Panc1 (cell line): Measurements from ENCODE around the gene CEP250. TPM values are rescaled to one million over a fixed set of nuclear protein-coding genes. Genes with fewer than 3 reads are reported as not detected.

ENCODE experiments used
- ATAC-seq: fragments of 200-7000 bp; cut with Tn5 transposase; 2 replicates; pipeline ENCODE4 v1.9.1; 2020; ENCODE audit warnings: mild to moderate bottlenecking, moderate library complexity
- BruUV-seq: library from RNA; stranded (reverse); fragments of 400-500 nt; replicated peaks from 2 replicates; lab custom pipeline; 2021; lab: Mats Ljungman, UMichigan
- CTCF ChIA-PET: fragments of 300-600 bp; sonication (Branson Sonifier 250); formaldehyde crosslinking; loops from one replicate; lab custom pipeline; 2022; ENCODE audit warnings: antibody characterized with exemption; lab: Charles Lee
- POLR2A ChIA-PET: fragments of 300-600 bp; sonication (Branson Sonifier 250); formaldehyde crosslinking; loops from one replicate; lab custom pipeline; 2022; ENCODE audit warnings: antibody characterized with exemption; lab: Charles Lee
- DNase-seq: peaks from one replicate; pipeline ENCODE4 v3.0.0-alpha.2; 2010; ENCODE audit warnings: low read depth, low spot score
- H3K27ac ChIP-seq: 2 replicates; pipeline ENCODE4 v1.5.1; 2011; ENCODE audit warnings: mild to moderate bottlenecking, low read length, inconsistent platforms
- H3K27me3 ChIP-seq: fragments of 200-500 bp; sonication (Bioruptor generic); 2 replicates; pipeline ENCODE4 v1.6.0; 2014; ENCODE audit warnings: low read length, inconsistent platforms; ENCODE audit not compliant: control insufficient read depth, insufficient read depth
- H3K36me3 ChIP-seq: fragments of 200-500 bp; sonication (Bioruptor generic); 2 replicates; pipeline ENCODE4 v1.5.1; 2014; ENCODE audit warnings: inconsistent platforms, mild to moderate bottlenecking, low read length, moderate library complexity; ENCODE audit not compliant: control insufficient read depth, insufficient read depth
- H3K4me1 ChIP-seq: 2 replicates; pipeline ENCODE4 v1.5.1; 2011; ENCODE audit warnings: inconsistent platforms, mild to moderate bottlenecking, low read length, moderate library complexity; ENCODE audit not compliant: control insufficient read depth, insufficient read depth
- H3K4me3 ChIP-seq, 2 experiments: 2 replicates each; pipeline ENCODE4 v1.5.1; 2011 to 2012; ENCODE audit warnings: low read depth in 2 of 2, low read length in 2 of 2, mild to moderate bottlenecking in 2 of 2, inconsistent platforms in 1 of 2, moderate library complexity in 1 of 2
- H3K9me3 ChIP-seq: fragments of 200-500 bp; sonication (Bioruptor generic); 2 replicates; pipeline ENCODE4 v1.5.1; 2014; ENCODE audit warnings: low read depth, mild to moderate bottlenecking, inconsistent platforms, low read length, moderate library complexity; ENCODE audit not compliant: control insufficient read depth, insufficient read depth
- CTCF ChIP-seq: fragments of 450-650 bp; IDR thresholded peaks from 2 replicates; pipeline ENCODE4 v1.5.1; 2017; ENCODE audit warnings: mild to moderate bottlenecking
- POLR2AphosphoS5 ChIP-seq: IDR thresholded peaks from 2 replicates; pipeline ENCODE4 v1.6.1; 2012; ENCODE audit warnings: mild to moderate bottlenecking, low read depth, low read length, moderate library complexity
- REST ChIP-seq, 2 experiments: IDR thresholded peaks; 2 replicates each; pipeline ENCODE4 v1.6.1; 2011 to 2012; ENCODE audit warnings: low read depth in 2 of 2, control low read depth in 1 of 2, low read length in 1 of 2, mild to moderate bottlenecking in 1 of 2, moderate library complexity in 1 of 2; ENCODE audit not compliant: insufficient read depth in 1 of 2
- SIN3A ChIP-seq: IDR thresholded peaks from 2 replicates; pipeline ENCODE4 v1.6.1; 2012; ENCODE audit warnings: low read depth, mild to moderate bottlenecking, low read length, moderate library complexity, borderline replicate concordance; ENCODE audit not compliant: insufficient read depth
- TCF7L2 ChIP-seq: IDR thresholded peaks from 2 replicates; pipeline ENCODE4 v1.6.1; 2011; ENCODE audit warnings: mild to moderate bottlenecking, low read depth, low read length, inconsistent platforms
- in situ Hi-C: cut with HindIII; loops from 2 replicates; pipeline ENCODE4 v1.10.0; 2016; ENCODE audit warnings: low sequenced_read_pairs, low pct_unique_long_range_greater_than_20kb
- intact Hi-C: fragments of 100-400 bp; cut with micrococcal nuclease; formaldehyde crosslinking; loops from one replicate; pipeline ENCODE4 v1.10.0; 2022; ENCODE audit not compliant: unreplicated experiment
- total RNA-seq: library from RNA; stranded (reverse); gene quantifications from one replicate; pipeline ENCODE4 v1.2.1, GENCODE V29; 2021; ENCODE audit not compliant: unreplicated experiment

The CEP250 gene
- total RNA-seq, 1 experiment from 2014 or later = 82.5 TPM

- no peak overlapping the region for H3K4me3 ChIP-seq
These were observed 104.7 kb downstream of the CEP250 start for GRCh38 chr20:35560105-35560511.

GRCh38 chr20:35560541-35560940 lies 105.1 kb downstream of the CEP250 start:
- ATAC-seq (no peak), DNase-seq (no peak)
- no peak for TF ChIP-seq SIN3A
- no peak for TF ChIP-seq POLR2AphosphoS5
- TF ChIP-seq REST (IDR thresholded peaks at IDR 0.05; ENCODE audit: insufficient read depth in 1 of 2, low read depth in 2 of 2, low read length in 1 of 2) = no peak
- TF ChIP-seq TCF7L2 = no peak
- TF ChIP-seq CTCF = no peak
- Histone ChIP-seq H3K4me3 (no peak overlapping the region), H3K9me3 (no peaks in the 10 kb centered on the region), H3K36me3 (peaks cover 4% of the 10 kb centered on the region), H3K4me1 (no peaks in the 10 kb centered on the region; the same call in none of the 2 replicates), H3K27ac (no peak overlapping the region), H3K27me3 (no peaks in the 10 kb centered on the region)
- ChIA-PET POLR2A (interaction anchor here (0.7 kb wide), 1 partner anchor 10 kb away, joined by 3 read pairs; no protein-coding TSS in a partner anchor), CTCF (no interaction called here)
- intact Hi-C loops (no loop called here), in situ Hi-C loops (no loop called here)
- BruUV-seq = no TSS peak

More at GRCh38 chr20:35560105-35560511, 104.7 kb downstream of the CEP250 start:
- no peaks in the 10 kb centered on the region for H3K9me3 ChIP-seq
- in situ Hi-C loops = no loop called here
- no peak overlapping the region for H3K27ac ChIP-seq
- DNase-seq (no peak), ATAC-seq (no peak)
- CTCF ChIA-PET = no interaction called here
- TF ChIP-seq SIN3A = no peak
- no peak for TF ChIP-seq CTCF
- TF ChIP-seq REST (IDR thresholded peaks at IDR 0.05; ENCODE audit: insufficient read depth in 1 of 2, low read depth in 2 of 2, low read length in 1 of 2) = no peak
- no peak for TF ChIP-seq POLR2AphosphoS5
- TF ChIP-seq TCF7L2 = no peak
- POLR2A ChIA-PET = no interaction called here
- peaks cover 4% of the 10 kb centered on the region for H3K36me3 ChIP-seq
- intact Hi-C loops = no loop called here
- H3K27me3 ChIP-seq = no peaks in the 10 kb centered on the region
- BruUV-seq = no TSS peak
- no peaks in the 10 kb centered on the region; the same call in none of the 2 replicates for H3K4me1 ChIP-seq
